HG03060 (cell line): ENCODE measurements around the gene PIP4K2C.

ENCODE experiments used
- ATAC-seq: cut with Tn5 transposase; IDR thresholded peaks from one replicate; pipeline ENCODE4 v1.9.1; 2021; ENCODE audit warnings: low read depth, moderate number of reproducible peaks; ENCODE audit not compliant: unreplicated experiment

The PIP4K2C gene

GRCh38 chr12:57619434-57620244, 28.6 kb downstream of the PIP4K2C start:
- no peak for ATAC-seq

- ATAC-seq, result no peak
Observed at GRCh38 chr12:57620245-57620935, 29.4 kb downstream of the PIP4K2C start.

GRCh38 chr12:57620936-57621496, 30.0 kb downstream of the PIP4K2C start:
- ATAC-seq, result no peak

GRCh38 chr12:57621497-57622292, 30.7 kb downstream of the PIP4K2C start:
- ATAC-seq, result no peak

GRCh38 chr12:57622293-57623245, 31.6 kb downstream of the PIP4K2C start:
- no peak for ATAC-seq

- no peak for ATAC-seq
Observed at GRCh38 chr12:57623385-57623784, 32.4 kb downstream of the PIP4K2C start.

- ATAC-seq, result no peak
Observed at GRCh38 chr12:57623811-57624390, 32.9 kb downstream of the PIP4K2C start.

GRCh38 chr12:57624441-57625220, 33.6 kb downstream of the PIP4K2C start:
- no peak for ATAC-seq

- no peak for ATAC-seq
Observed at GRCh38 chr12:57625261-57626032, 34.5 kb downstream of the PIP4K2C start.

GRCh38 chr12:57626111-57626920, 35.3 kb downstream of the PIP4K2C start:
- ATAC-seq, result no peak

GRCh38 chr12:57626921-57627445, 36.0 kb downstream of the PIP4K2C start:
- no peak for ATAC-seq

- no peak for ATAC-seq
Observed at GRCh38 chr12:57627501-57628279, 36.7 kb downstream of the PIP4K2C start.

GRCh38 chr12:57628280-57629191, 37.5 kb downstream of the PIP4K2C start:
- no peak for ATAC-seq

GRCh38 chr12:57629897-57630471, 39.0 kb downstream of the PIP4K2C start:
- no peak for ATAC-seq
